ENCODE measurements around the gene ZNF367. TPM values are rescaled to one million over a fixed set of nuclear protein-coding genes. Genes with fewer than 3 reads are reported as not detected.

The ZNF367 gene
- polyA plus RNA-seq, 1 of the 3 experiments (the other 2 are of a cell fraction) = 1.5 TPM

- ChIA-PET POLR2A (no interaction called here), CTCF (no interaction called here)
- no peak overlapping the region for H2AFZ ChIP-seq (ENCODE audit: low read depth)
- no peak overlapping the region; a peak in 1 of 4 replicates for H3K4me3 ChIP-seq (ENCODE audit: low read depth in 2 of 2, low read length in 1 of 2)
- H3K9me2 ChIP-seq = no peaks in the 10 kb centered on the region
- DNase-seq = no peak
- H3K36me3 ChIP-seq (replicated peaks in 1 of 2; ENCODE audit: control insufficient read depth in 1 of 2, insufficient read depth in 2 of 2, low read length in 1 of 2) = no peaks in the 10 kb centered on the region
- no peaks in the 10 kb centered on the region for H3K9me3 ChIP-seq
- no peaks in the 10 kb centered on the region for H4K20me1 ChIP-seq (ENCODE audit: insufficient read depth)
- peaks cover 8% of the 10 kb centered on the region for H3F3A ChIP-seq (replicated peaks; ENCODE audit: insufficient read depth)
- H3K27me3 ChIP-seq (ENCODE audit: insufficient read depth) = no peaks in the 10 kb centered on the region
- no peak overlapping the region for H3K27ac ChIP-seq (ENCODE audit: low read depth in 2 of 2, low read length in 1 of 2)
- 91% methylated on average over 9 of the region's 9 CpGs for WGBS (ENCODE audit: low lambda C conversion rate)
- H3K4me1 ChIP-seq (ENCODE audit: control insufficient read depth in 1 of 2, insufficient read depth in 2 of 2, low read depth in 1 of 2, low read length in 1 of 2) = peaks cover 0 to 2% of the 10 kb centered on the region in 2 experiments; a peak in 1 of 4 replicates
- no peak overlapping the region for H3K9ac ChIP-seq
- H3K4me2 ChIP-seq = no peak overlapping the region
- H3K79me2 ChIP-seq (ENCODE audit: insufficient read depth) = peaks cover 96% of the 10 kb centered on the region
- TF ChIP-seq YY1 (IDR thresholded peaks at IDR 0.05; ENCODE audit: low read depth) (no peak), MAX (IDR thresholded peaks at IDR 0.05; ENCODE audit: low read depth) (no peak), EZH2phosphoT487 (IDR thresholded peaks at IDR 0.05; ENCODE audit: borderline replicate concordance, low read depth) (no peak), RFX5 (IDR thresholded peaks at IDR 0.05; ENCODE audit: low read length) (no peak)
- TF ChIP-seq, protein P1, sequence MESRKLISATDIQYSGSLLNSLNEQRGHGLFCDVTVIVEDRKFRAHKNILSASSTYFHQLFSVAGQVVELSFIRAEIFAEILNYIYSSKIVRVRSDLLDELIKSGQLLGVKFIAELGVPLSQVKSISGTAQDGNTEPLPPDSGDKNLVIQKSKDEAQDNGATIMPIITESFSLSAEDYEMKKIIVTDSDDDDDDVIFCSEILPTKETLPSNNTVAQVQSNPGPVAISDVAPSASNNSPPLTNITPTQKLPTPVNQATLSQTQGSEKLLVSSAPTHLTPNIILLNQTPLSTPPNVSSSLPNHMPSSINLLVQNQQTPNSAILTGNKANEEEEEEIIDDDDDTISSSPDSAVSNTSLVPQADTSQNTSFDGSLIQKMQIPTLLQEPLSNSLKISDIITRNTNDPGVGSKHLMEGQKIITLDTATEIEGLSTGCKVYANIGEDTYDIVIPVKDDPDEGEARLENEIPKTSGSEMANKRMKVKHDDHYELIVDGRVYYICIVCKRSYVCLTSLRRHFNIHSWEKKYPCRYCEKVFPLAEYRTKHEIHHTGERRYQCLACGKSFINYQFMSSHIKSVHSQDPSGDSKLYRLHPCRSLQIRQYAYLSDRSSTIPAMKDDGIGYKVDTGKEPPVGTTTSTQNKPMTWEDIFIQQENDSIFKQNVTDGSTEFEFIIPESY (IDR thresholded peaks at IDR 0.05; ENCODE audit: borderline replicate concordance, low read depth) = no peak
Measured at GRCh38 chr9:96408409-96409280, 9.5 kb downstream of the ZNF367 start.

- Histone ChIP-seq H3K79me2 (ENCODE audit: insufficient read depth) (peaks cover 85% of the 10 kb centered on the region), H3K4me1 (ENCODE audit: control insufficient read depth in 1 of 2, insufficient read depth in 2 of 2, low read depth in 1 of 2, low read length in 1 of 2) (no peaks in the 10 kb centered on the region; a peak in 1 of 4 replicates), H3K9ac (no peak overlapping the region), H3K4me2 (no peak overlapping the region), H3K9me2 (no peaks in the 10 kb centered on the region), H3K36me3 (replicated peaks in 1 of 2; ENCODE audit: control insufficient read depth in 1 of 2, insufficient read depth in 2 of 2, low read length in 1 of 2) (peaks cover 0 to 9% of the 10 kb centered on the region in 2 experiments), H3K4me3 (ENCODE audit: low read depth in 2 of 2, low read length in 1 of 2) (no peak overlapping the region), H3K9me3 (no peaks in the 10 kb centered on the region), H2AFZ (ENCODE audit: low read depth) (no peak overlapping the region), H3F3A (replicated peaks; ENCODE audit: insufficient read depth) (no peaks in the 10 kb centered on the region), H3K27me3 (ENCODE audit: insufficient read depth) (no peaks in the 10 kb centered on the region), H4K20me1 (ENCODE audit: insufficient read depth) (peaks cover 6% of the 10 kb centered on the region; the same call in 1 of the 2 replicates), H3K27ac (ENCODE audit: low read depth in 2 of 2, low read length in 1 of 2) (no peak overlapping the region)
- POLR2A ChIA-PET = no interaction called here
- DNase-seq = no peak
- CTCF ChIA-PET = no interaction called here
- TF ChIP-seq CHD2 (IDR thresholded peaks at IDR 0.05; ENCODE audit: low read length, partially characterized antibody) (no peak), GABPA (IDR thresholded peaks at IDR 0.05; ENCODE audit: low read depth) (no peak), MXI1 (IDR thresholded peaks at IDR 0.05; ENCODE audit: low read depth, low read length) (no peak), IRF3 (IDR thresholded peaks at IDR 0.05; ENCODE audit: low read depth, low read length) (no peak)
Measured at GRCh38 chr9:96400132-96400910, 17.8 kb downstream of the ZNF367 start.
